Dermis lymphatic vessel endothelial cell (primary cell): ENCODE measurements around the gene KRTAP5-6. TPM values are rescaled to one million over a fixed set of nuclear protein-coding genes. Genes with fewer than 3 reads are reported as not detected.

Experiments used
- total RNA-seq: library from RNA; depleted of rRNA; stranded (reverse); fragments of >200 nt; gene quantifications from 2 replicates; pipeline ENCODE4 v1.2.1, GENCODE V29; 2014

Gene KRTAP5-6
- 0.26 and 0.65 TPM in 2 replicates for total RNA-seq

GRCh38 chr11:1696608-1697570 lies at the start of gene KRTAP5-6:
TSS of gene KRTAP5-6 (plus strand) at chr11:1697195. CDS start at chr11:1697246, 51 bp downstream.

Other genes with a start within 250 kb of the KRTAP5-6 start
- 46.8 and 48.5 TPM in 2 replicates for gene MOB2, start 210.4 kb upstream of the KRTAP5-6 start, total RNA-seq
- gene DUSP8, start 124.9 kb upstream of the KRTAP5-6 start, total RNA-seq = 0.17 and 0.54 TPM in 2 replicates
- not detected in 2 replicates for gene KRTAP5-1, start 111.9 kb upstream of the KRTAP5-6 start, total RNA-seq
- not detected in 2 replicates for gene KRTAP5-2, start 98.9 kb upstream of the KRTAP5-6 start, total RNA-seq
- gene KRTAP5-3, start 88.7 kb upstream of the KRTAP5-6 start, total RNA-seq = not detected in 2 replicates
- gene KRTAP5-4, start 75.1 kb upstream of the KRTAP5-6 start, total RNA-seq = not detected in 2 replicates
- gene KRTAP5-5, start 67.4 kb upstream of the KRTAP5-6 start, total RNA-seq = not detected in 2 replicates
- gene IFITM10, start 53.4 kb downstream of the KRTAP5-6 start, total RNA-seq = 0.52 and 0.98 TPM in 2 replicates
- 209 and 595 TPM in 2 replicates for gene CTSD, start 66.7 kb downstream of the KRTAP5-6 start, total RNA-seq
- gene SYT8, start 137.8 kb downstream of the KRTAP5-6 start, total RNA-seq = 0.11 TPM in 1 of 2 replicates, not detected in the other
- not detected in 2 replicates for gene TNNI2, start 141.8 kb downstream of the KRTAP5-6 start, total RNA-seq
- 0.11 TPM in 1 of 2 replicates, not detected in the other for gene LSP1, start 155.9 kb downstream of the KRTAP5-6 start, total RNA-seq
- gene PRR33, start 194.7 kb downstream of the KRTAP5-6 start, total RNA-seq = not detected in 2 replicates
- not detected in 2 replicates for gene TNNT3, start 222.5 kb downstream of the KRTAP5-6 start, total RNA-seq